HG02588 (cell line): ENCODE data around the gene CBLN2.
A peak's percentile ranks its signal among the peaks of the same experiment; 100 is the strongest.

Experiments
- ATAC-seq: cut with Tn5 transposase; IDR thresholded peaks from one replicate; pipeline ENCODE4 v1.9.1; 2021; ENCODE audit warnings: mild to moderate bottlenecking, moderate library complexity; ENCODE audit not compliant: unreplicated experiment

Gene CBLN2

GRCh38 chr18:72544092-72544886 is at the start of gene CBLN2:
TSS of gene CBLN2 (minus strand) at chr18:72544342. CDS start at chr18:72542160, 2,182 bp downstream.
- ATAC-seq, result peak; percentile 89

DNA sequence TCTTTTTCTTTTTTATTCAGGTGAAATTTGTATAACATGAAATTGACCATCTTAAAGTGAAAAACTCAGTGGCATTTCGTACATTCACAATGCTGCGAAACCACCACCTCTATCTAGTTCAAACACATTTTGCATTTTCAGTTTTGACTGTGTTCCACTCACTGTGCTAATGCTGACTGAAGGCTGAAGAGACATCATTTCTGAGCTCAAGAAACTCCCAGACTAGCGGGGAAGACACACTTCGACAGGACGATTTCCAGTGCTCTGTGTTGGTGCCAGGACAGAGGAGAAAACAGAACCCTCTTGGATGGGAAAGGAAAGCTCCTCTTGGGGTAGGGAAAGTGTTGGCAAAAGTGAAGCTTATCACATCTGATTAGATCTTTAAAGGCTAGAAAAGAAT is 44.2 kb upstream of the CBLN2 start:
- no peak for ATAC-seq

DNA sequence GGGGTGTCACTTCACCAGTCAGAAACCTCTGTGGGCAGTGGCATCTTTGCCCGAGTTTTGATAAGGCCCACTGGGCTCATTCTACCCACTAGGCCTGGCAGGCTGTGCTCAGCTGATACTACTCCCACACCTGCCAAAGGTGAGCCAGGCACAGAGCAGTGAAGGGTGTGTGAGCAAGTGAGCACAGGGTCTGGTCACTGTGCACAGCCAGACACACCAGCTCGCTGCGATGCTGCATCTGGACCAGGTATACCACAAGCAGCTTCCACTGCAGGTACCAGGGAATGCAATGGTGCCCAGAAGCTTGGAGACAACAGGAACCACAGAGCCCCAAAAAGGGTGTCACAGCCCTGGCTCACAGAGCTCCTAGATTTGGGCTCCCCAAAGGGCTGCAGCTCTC is 40.6 kb upstream of the CBLN2 start:
- ATAC-seq, result no peak

DNA sequence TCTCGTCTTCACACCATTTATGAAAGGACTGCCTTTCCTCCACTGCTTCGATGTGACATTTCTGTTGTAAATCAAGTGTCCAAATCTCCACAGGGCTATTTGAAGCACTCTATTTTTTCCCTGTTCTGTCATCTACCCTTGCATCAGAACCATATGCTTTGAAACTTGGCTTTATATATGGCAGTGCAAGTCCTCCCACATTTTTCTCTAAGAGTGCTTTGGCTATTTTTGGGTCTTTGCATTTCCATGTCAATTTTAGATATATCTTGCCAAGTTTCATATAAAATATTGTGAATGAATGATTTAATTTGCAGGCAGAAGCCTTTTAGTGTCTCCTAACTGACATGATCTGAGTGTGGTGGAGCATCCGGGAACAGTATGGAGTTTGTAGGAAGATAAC is 37.8 kb upstream of the CBLN2 start:
- ATAC-seq, result no peak

DNA sequence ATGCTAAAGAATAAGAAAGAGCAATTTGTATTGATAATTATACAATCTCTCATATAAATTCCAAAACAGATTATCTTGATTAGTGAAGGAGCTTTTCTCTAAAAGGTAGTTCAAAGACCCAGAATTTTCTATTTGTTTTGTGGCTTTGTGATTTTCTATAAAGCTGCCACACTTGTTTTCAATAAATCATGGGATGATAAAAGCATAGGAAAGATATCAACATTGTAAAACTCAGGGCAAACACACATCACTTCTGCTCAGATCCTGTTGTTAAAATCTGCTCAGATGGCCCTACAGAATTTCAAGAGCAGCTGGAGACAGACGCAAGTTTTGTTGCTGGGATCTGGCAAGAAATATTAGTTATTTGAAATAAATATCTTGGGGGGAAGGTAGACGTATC is 28.8 kb upstream of the CBLN2 start:
- ATAC-seq, result no peak

DNA sequence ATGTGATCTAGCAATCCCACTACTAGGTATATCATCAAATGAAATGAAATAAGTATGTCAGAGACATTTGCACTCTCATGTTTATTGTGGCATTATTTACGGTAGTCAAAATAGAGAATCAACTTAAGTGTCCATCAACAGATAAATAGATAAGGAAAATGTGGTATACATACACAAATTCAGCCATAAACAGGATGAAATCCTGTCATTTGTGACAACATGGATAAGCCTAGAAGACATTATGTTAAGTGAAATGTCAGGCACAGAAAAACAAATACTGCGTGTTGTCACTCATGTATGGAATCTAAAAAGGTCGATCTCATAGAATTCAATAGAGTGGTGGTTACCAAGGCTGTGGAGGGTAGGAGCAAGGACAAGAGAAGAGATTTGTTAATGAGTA is 22.1 kb upstream of the CBLN2 start:
- no peak for ATAC-seq

GRCh38 chr18:72555968-72556367 is 11.8 kb upstream of the CBLN2 start:
- ATAC-seq, result no peak

DNA sequence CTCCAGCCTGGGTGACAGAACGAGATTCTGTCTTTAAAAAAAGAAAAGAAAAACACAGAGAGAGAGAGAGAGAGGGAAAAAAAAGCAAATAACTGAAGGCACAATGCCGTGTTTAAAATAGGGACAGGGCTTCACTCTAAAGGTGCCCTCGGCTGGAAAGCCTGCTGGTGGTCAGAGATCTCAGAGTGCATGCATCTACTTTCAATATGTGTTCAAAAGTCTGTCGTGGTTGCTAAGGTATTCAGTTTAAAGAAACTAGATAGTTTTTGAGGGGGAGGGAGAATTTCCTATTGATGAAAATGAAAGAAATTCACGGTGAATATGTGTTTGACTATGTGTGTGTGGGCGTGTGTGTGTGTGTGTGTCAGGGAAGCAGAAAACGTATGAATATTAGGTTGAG is 11.0 kb upstream of the CBLN2 start:
- ATAC-seq, result no peak

DNA sequence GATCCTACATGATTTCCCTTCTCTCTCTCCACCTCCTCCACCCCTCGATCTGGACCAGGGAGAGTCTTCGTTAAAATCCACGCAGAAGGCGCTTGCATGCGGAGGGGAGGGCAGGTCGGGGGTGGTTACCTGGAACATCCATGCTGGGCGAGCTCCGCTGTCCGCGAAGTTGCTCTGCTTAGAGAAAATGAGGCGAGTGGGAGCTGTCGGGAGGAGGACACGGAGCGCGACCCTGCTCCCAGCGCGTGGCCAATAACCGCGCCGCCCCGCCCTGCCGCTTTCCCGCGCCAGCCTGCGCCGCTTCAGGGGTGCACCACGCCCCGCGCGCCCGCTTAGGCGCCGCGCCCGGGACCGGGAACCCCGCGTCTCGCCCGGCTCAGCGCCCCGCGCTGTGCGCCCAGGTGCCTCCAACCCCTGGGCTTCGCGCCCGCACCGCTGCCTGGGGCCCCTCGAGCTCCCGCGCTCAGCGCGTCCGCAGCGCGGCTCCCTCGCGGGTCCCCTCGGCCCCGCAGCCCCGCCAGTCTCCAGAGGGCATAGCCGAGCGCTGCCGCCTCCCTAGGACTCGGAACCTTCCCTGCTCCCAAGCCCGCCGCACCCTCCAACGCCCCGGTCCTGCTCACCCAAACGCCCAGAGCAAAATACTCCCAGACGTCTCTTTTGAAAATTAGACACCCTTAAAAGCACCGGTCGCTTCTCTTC is 636 bp downstream of the CBLN2 start:
- ATAC-seq, result no peak

GRCh38 chr18:72542984-72543356 is 1.2 kb downstream of the CBLN2 start:
- ATAC-seq, result no peak

GRCh38 chr18:72542342-72542741 is 1.8 kb downstream of the CBLN2 start:
- no peak for ATAC-seq

DNA sequence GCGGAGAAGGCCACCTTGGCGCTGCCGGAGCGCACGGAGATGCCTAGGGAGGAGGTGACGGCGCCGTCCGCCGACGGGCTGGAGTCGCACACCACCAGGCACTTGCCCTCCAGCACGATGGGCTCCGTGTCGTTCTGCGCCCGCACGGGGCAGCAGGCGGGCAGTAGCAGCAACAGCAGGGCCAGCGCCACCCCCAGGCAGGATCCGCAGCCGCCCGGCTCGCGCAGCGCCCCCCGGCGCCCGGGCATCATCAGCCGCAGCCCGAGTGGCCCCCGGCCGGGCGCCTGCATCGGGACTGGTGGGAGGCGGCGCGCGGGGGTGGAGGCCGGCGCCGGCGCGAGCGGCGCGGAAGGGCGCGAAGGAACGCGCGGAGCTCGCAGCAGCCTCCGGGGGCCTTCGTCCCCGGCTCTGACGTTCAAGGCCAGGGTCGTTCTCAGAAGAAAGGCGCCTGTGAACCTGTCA is 2.2 kb downstream of the CBLN2 start:
- ATAC-seq, result no peak

- ATAC-seq, result no peak
These were observed 4.2 kb downstream of the CBLN2 start for GRCh38 chr18:72539901-72540300.

DNA sequence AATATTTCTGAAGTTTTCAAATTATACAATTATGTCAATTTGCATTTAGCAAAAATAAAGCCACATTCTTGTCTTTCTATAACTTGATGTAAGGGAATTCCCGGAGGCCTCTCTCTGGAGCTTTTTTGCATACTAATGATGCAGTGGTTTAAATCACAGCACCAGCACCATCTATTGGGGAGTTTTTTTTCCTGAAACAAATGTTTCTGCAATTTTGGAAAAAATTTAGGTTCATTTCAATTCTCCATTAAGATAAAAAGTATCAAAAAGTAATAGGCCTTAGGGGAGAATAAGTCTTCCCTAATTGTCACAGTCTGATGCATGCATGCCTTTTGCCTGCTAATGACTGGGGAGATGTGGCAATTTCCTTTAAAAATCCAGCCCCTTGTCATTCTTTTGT is 13.5 kb downstream of the CBLN2 start:
- no peak for ATAC-seq

DNA sequence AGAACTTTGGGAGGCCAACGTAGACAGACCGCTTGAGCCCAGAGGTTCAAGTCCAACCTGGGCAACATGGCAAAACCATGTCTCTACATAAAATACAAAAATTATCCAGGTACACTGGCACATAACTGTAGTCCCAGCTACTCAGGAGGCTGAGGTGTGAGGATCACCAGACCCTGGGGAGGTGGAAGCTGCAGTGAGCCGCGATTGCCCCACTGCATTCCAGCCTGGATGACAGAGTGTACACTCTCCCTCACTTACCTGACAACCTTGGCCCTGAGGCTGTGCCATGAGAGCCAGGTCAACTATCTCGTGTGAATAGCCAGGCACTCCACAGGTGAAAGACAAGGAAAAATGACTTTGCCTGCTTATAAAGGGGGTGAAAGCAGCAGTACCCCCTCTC is 39.3 kb downstream of the CBLN2 start:
- ATAC-seq, result no peak

DNA sequence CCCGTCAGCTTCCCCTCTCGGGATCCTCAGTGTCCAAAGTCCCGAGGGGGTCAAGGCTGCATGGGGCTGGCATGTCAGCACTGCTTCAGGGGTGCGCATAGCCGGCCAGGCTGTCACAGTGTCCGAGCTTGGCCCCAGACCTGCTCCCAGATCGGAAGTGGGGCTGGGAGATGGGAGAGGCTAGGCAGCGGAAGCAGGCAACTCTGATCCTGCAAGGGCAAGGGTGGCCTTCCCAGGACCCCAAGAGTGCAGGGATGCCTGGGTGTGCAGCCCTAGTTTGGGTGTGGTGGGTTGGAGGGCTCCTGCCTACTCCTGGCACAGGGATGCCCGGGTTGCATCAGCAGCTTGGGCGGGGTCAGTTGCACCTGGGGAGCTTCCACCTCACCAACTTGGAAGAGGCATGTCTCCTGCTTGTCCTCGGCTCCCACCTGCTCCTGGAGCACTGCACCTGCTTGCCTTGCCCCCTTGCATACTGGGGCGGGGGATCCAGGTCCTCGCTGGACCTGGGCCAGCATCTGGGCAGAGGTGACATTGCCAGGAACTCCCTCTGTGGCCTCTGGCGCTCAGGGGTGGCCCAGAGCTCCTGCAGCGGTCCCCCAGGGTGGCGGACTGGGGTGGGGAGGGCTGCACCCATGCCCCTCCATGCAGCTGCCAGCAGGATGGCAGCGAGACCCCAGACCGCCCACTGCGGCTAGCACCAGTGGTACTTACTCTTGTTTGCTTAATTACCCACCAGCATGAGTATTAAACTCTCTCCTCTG is 41.3 kb downstream of the CBLN2 start:
- no peak for ATAC-seq

- ATAC-seq, result no peak
These were observed 51.6 kb downstream of the CBLN2 start for GRCh38 chr18:72492497-72492896.
